ENCODE measurements around the gene SNN. TPM values are rescaled to one million over a fixed set of nuclear protein-coding genes. Genes with fewer than 3 reads are reported as not detected.

SNN gene
- total RNA-seq, 1 experiment from 2014 or later: 26.0 TPM

DNA sequence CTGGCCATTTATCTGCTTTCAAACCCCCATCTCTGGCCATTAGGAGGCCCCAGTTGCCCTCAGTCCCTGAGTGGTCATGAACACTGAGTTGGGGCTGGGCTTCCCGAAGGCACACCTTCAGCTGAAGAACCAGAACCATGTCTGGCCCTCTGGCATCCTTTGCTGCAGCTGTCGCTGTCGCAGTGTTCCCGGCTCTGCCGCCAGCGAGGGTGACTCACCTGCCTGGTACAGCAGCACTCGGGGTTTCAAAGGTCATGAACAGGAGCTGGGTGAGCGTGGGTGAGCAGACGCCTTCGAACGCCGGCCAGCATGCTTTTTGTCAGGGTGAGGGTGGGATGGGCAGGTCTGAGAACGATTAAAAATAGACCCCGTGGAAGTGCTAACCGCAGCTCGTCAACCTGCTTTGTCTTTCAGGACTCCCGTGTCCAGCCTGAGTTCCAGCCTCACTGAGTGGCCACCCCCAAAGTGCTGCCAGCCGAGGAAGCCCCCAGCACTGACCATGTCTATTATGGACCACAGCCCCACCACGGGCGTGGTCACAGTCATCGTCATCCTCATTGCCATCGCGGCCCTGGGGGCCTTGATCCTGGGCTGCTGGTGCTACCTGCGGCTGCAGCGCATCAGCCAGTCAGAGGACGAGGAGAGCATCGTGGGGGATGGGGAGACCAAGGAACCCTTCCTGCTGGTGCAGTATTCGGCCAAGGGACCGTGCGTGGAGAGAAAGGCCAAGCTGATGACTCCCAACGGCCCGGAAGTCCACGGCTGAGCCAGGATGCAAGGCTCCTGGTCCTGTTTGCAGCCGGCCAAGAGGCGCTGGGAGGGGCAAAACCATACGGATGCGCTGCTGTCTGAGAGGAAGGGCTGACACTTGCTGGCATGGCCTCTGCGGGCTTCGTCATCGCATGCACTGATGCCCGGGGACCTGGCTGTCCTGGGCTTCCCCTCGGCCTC is 7.6 kb downstream of the SNN start:
- intact Hi-C loops (cut with micrococcal nuclease; ENCODE audit: unreplicated experiment): loop anchor here (10.0 kb wide), 1 partner anchor 271 kb away; no protein-coding TSS in a partner anchor
- Mint-ChIP-seq H3K27ac (ENCODE audit: unreplicated experiment) (peak overlapping the region; percentile 18), H3K9me3 (ENCODE audit: low read depth, unreplicated experiment) (no peaks in the 10 kb centered on the region), H3K4me3 (ENCODE audit: low read depth, unreplicated experiment) (peak overlapping the region; percentile 30), H3K27me3 (ENCODE audit: unreplicated experiment) (no peaks in the 10 kb centered on the region), H3K4me1 (ENCODE audit: low read depth, unreplicated experiment) (peaks cover 73% of the 10 kb centered on the region), H3K36me3 (ENCODE audit: insufficient read depth, unreplicated experiment) (peaks cover 41% of the 10 kb centered on the region)
- CTCF ChIA-PET: interaction anchor here (0.5 to 1.9 kb wide), 7 partner anchors 10 to 493 kb away, joined by 3 to 7 read pairs (median 5); no protein-coding TSS in a partner anchor
- TF ChIP-seq, protein P1, sequence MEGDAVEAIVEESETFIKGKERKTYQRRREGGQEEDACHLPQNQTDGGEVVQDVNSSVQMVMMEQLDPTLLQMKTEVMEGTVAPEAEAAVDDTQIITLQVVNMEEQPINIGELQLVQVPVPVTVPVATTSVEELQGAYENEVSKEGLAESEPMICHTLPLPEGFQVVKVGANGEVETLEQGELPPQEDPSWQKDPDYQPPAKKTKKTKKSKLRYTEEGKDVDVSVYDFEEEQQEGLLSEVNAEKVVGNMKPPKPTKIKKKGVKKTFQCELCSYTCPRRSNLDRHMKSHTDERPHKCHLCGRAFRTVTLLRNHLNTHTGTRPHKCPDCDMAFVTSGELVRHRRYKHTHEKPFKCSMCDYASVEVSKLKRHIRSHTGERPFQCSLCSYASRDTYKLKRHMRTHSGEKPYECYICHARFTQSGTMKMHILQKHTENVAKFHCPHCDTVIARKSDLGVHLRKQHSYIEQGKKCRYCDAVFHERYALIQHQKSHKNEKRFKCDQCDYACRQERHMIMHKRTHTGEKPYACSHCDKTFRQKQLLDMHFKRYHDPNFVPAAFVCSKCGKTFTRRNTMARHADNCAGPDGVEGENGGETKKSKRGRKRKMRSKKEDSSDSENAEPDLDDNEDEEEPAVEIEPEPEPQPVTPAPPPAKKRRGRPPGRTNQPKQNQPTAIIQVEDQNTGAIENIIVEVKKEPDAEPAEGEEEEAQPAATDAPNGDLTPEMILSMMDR (IDR thresholded peaks at IDR 0.05; ENCODE audit: unreplicated experiment): no peak
- BruUV-seq (replicated peaks): no TSS peak
- DNase-seq: peak; percentile 85

DNA sequence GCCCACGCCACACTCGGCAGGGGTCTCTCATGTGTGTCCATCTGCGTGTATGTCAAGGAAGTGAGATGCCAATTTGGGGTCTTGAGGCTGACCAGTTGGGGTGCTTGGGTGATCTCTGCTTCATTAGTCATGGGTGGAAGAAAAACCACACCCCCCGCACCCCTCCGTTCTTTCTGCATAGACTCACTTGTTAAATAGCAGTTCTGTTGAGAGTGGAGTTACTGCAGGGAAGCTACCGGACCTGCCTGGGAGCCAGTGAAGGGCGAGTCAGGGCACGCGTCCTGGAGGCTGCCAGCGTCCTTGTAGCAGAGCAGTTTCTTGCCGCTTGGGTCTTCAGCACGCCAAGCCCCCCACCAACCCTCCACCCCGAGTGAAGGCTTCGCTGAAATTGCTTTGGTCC is 8.5 kb downstream of the SNN start:
- Mint-ChIP-seq H3K27ac (ENCODE audit: unreplicated experiment) (peak overlapping the region; percentile 21), H3K4me3 (ENCODE audit: low read depth, unreplicated experiment) (no peak overlapping the region), H3K9me3 (ENCODE audit: low read depth, unreplicated experiment) (no peaks in the 10 kb centered on the region), H3K36me3 (ENCODE audit: insufficient read depth, unreplicated experiment) (peaks cover 32% of the 10 kb centered on the region), H3K27me3 (ENCODE audit: unreplicated experiment) (no peaks in the 10 kb centered on the region), H3K4me1 (ENCODE audit: low read depth, unreplicated experiment) (peaks cover 80% of the 10 kb centered on the region)
- BruUV-seq (replicated peaks): no TSS peak
- no peak for DNase-seq
- TF ChIP-seq, protein P1 (IDR thresholded peaks at IDR 0.05; ENCODE audit: unreplicated experiment): no peak
- CTCF ChIA-PET: interaction anchor here (0.9 kb wide), 1 partner anchor 9 kb away, joined by 3 read pairs; no protein-coding TSS in a partner anchor
- intact Hi-C loops (cut with micrococcal nuclease; ENCODE audit: unreplicated experiment): loop anchor here (10.0 kb wide), 1 partner anchor 272 kb away; no protein-coding TSS in a partner anchor

DNA sequence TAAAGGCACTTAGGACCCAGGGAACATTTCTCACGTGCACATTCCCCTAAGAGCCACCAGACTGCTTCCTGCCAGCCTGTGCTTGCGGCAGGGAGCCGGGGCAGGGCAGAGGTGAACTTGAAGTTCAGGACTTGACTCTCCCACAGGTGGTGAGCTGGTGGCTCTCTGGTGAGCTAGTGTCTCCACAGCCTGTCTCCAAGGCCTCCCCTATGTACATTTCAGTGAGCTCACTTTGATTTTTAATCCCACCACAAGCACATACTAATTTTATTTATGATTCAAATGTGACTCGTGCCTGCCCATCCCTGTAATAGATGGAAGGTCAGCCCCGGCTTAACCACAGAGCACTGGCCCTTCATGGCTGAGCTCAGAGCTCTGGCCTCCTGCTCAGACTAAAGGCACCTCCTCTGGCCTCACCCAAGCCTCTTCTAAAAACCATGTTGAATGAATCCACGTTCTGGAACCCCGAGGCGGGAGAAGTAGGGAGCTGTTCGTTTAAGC is 9.2 kb downstream of the SNN start:
- peaks cover 74% of the 10 kb centered on the region for H3K4me1 Mint-ChIP-seq (ENCODE audit: low read depth, unreplicated experiment)
- intact Hi-C loops (cut with micrococcal nuclease; ENCODE audit: unreplicated experiment): loop anchor here (10.0 kb wide), 1 partner anchor 273 kb away; no protein-coding TSS in a partner anchor
- H3K9me3 Mint-ChIP-seq (ENCODE audit: low read depth, unreplicated experiment): no peaks in the 10 kb centered on the region
- H3K4me3 Mint-ChIP-seq (ENCODE audit: low read depth, unreplicated experiment): no peak overlapping the region
- no TSS peak for BruUV-seq (replicated peaks)
- DNase-seq: no peak
- peaks cover 30% of the 10 kb centered on the region for H3K36me3 Mint-ChIP-seq (ENCODE audit: insufficient read depth, unreplicated experiment)
- peak overlapping the region; percentile 21 for H3K27ac Mint-ChIP-seq (ENCODE audit: unreplicated experiment)
- TF ChIP-seq, protein P1 (IDR thresholded peaks at IDR 0.05; ENCODE audit: unreplicated experiment): no peak
- no peaks in the 10 kb centered on the region for H3K27me3 Mint-ChIP-seq (ENCODE audit: unreplicated experiment)
- CTCF ChIA-PET: no interaction called here

DNA sequence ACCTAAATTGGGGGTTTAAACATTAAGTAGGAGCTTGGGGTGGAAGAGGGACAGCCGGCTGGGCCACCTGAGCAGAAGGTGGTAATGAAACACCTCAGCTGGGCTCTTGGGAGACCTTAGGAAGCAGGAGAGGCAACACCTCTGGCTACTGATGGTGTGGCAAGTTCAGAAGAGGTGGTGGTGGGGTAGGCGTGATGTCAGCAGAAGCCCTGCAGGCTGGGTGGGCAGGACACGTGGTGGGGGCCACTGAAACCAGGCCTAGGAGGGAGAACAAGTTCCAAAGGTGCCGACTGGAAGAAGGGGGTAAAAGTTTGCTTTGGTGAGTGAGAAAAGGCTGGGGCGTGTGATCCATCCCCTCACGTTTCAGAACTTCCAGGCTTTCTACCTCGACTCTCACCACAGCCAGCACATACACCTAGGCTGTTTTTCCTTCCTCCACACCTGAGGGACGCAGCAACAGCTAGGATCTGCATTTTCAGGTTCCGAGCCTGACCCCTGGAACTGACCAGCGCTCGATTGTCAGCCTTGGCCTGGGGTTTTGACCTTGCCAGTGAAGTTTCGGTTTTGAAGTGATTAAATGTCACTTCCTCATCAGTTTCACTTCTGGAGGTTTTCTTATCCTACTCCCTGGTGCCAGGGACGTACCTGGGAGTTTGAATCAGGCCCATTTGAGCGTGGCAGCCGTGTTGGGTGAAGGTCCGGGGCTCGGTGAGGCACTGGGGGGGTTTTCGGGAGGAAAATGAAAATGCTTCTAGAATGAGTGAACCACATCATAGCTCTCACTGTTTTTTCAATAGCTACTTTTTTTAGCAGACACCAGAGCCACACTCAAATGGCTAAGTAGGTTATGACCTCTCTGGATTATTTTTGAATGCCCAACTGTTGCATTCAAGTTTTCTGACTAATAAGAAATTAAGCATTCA is 10.0 kb downstream of the SNN start:
- Mint-ChIP-seq H3K36me3 (ENCODE audit: insufficient read depth, unreplicated experiment) (peaks cover 34% of the 10 kb centered on the region), H3K27me3 (ENCODE audit: unreplicated experiment) (no peaks in the 10 kb centered on the region), H3K27ac (ENCODE audit: unreplicated experiment) (peak overlapping the region; percentile 21), H3K4me1 (ENCODE audit: low read depth, unreplicated experiment) (peaks cover 67% of the 10 kb centered on the region), H3K9me3 (ENCODE audit: low read depth, unreplicated experiment) (no peaks in the 10 kb centered on the region), H3K4me3 (ENCODE audit: low read depth, unreplicated experiment) (no peak overlapping the region)
- BruUV-seq (replicated peaks): TSS peak; percentile 18
- CTCF ChIA-PET: no interaction called here
- TF ChIP-seq, protein P1 (IDR thresholded peaks at IDR 0.05; ENCODE audit: unreplicated experiment): no peak
- no peak for DNase-seq
- intact Hi-C loops (cut with micrococcal nuclease; ENCODE audit: unreplicated experiment): loop anchor here (10.0 kb wide), 1 partner anchor 273 kb away; no protein-coding TSS in a partner anchor

All from Calu3 (cell line).